GM21423 (cell line): ENCODE results near the gene MRPS34.
"Not testable (repeated sequence)": the region's sequence is repeated elsewhere in the genome, so short reads cannot be mapped to it uniquely, and the experiment has no call there.

Source experiments
- ATAC-seq: cut with Tn5 transposase; IDR thresholded peaks from one replicate; pipeline ENCODE4 v1.9.1; 2021; ENCODE audit warnings: mild to moderate bottlenecking, moderate library complexity; ENCODE audit not compliant: unreplicated experiment

MRPS34 gene

DNA sequence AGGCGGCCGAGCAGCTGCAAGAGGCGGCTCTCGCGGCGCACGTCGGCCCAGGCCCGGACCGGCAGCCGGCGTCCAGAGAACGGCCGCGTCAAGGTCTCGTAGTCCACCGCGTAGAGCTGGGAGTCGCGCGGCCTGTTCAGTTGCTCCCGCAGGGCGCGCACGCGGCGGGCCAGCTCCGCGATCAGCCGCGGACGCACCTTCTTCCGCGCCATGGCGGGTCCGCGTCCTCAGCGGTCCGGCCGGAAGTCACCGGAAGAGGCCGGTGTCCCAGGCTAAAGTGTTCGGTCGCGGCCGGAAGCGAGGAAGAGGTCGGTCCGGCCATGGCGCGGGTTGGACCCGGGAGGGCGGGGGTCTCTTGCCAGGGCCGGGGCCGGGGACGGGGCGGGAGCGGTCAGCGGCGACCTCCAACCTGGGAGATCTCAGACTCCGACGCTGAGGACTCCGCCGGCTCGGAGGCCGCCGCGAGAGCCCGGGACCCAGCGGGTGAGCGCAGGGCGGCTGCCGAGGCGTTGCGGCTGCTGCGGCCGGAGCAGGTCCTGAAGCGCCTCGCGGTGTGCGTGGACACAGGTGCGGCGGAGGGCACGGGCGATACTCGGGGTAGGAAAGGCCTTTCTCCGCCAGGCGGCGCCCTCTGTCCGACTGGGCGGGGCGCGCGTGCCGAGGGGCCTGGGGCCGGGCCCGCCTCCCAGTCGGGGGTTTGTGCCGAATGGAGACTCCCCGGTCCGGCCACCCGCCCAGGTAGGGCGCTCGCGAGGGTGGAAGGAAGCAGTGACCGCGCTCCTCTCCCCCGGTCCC is at the start of gene MRPS34:
TSS of gene MRPS34 (minus strand) at position 227 of the 795 bp plus-strand sequence. CDS start at position 212, 15 bp downstream.
- ATAC-seq, result peak; percentile 40

DNA sequence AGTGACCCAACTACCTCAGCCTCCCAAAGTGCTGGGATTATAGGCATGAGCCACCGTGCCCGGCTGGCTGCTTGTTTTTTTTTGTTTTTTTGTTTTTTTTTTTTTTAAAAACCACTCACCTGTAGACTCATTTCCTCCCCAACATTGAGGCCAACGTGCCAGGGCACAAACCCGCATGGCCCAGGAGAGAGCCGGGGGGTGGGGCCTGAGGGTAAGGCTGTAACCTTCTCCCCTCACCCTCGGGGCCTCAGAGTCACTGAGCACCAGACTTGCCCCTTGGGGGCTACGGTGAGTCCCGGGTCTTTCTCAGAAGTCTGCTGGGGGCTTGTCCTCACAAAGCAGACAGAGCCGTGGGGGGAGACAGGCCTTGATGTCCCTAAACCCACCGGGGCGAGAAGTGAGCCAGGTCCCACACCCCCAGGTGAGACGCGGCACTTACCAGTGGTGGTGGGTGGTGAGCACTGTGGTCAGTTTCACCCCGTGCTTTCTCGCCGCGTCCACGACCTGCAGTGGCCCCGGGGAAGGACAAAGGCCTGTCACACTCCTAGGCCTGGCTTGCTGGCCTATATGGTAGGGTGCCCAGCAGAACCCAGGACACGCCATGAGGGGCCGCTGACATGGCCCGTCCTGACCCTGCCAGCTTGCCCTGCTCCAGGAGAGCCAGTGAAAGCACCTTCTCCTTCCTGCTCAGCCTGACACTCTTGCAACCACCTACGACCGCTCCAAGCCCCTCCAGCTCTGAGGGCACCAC is 49.1 kb upstream of the MRPS34 start:
- no peak for ATAC-seq

- ATAC-seq, result no peak
These were observed 48.0 kb upstream of the MRPS34 start for GRCh38 chr16:1820946-1821290.

DNA sequence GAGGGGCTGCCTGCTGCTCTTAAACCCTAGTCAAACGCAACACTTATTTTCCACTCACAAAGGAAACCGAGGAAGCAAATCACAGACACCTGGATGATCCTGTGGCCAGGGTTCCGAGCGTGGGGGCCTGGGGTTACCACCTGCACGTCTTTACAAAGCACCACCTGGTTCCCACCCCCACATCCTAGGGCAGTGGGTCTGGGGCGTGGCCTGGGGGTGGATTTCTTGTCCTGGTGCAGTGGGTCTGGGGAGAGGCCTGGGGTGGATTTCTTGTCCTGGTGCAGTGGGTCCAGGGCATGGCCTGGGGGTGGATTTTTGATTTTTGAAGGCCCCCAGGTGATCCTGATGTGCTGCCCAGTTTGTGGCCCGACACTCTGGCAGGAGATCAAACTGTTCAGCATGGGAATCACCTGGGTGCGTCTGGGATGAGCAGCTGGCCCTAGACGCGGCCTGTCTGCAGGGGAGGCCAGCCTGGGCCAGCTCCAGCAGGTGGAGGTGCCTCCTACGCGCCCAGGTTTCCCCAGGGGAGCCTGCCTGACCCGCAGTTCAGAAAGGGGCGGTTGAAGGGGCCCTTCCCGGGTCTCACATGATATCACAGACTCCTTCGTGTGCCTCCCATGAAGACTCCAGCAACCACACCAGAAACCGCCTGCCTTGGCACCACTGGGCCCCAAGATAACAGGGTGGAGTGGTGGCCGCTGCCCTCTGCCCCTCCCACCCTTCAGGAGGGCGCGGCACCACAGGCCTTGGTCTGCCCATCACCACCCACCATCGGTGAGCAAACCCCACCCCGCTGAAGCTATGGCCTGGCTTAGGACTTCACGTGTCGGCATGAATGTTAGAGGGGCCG is 47.4 kb upstream of the MRPS34 start:
- no peak for ATAC-seq

- ATAC-seq, result no peak
These were observed 46.7 kb upstream of the MRPS34 start for GRCh38 chr16:1819611-1820010.

DNA sequence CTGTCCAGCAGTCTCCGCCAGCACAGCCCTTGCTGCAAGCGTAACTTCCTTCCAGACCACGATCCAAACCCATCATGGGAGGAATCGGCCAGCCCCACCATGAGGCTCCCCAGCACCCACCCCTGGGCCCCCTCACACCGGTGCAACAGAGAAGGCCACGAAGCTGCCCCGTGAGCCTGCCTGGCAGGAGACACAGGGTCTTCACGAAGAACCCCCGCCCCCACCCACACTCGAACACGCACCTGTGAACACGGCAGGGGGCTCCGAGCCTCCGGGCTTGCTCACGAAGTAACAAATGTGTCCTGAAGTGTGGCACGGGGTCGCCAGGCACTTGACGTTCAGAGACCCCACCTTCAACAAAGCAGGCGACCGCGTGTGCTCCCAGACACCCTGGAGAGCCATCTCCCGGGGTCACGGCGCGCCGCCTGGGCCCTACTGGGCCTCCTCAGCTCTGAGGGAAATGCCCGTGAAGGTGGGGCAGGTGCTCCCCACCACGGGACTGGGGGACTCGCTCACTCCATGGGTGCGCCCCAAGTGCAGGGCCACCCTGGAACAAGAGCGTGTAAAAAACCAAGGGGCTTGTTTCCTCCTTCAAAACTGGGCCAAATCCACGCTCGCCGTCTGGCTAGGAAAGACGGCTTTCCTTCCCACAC is 46.1 kb upstream of the MRPS34 start:
- no peak for ATAC-seq

- no peak for ATAC-seq
These were observed 45.4 kb upstream of the MRPS34 start for GRCh38 chr16:1818204-1818872.

- ATAC-seq, result no peak
These were observed 44.8 kb upstream of the MRPS34 start for GRCh38 chr16:1817716-1818115.

GRCh38 chr16:1817276-1817589 is 44.3 kb upstream of the MRPS34 start:
- ATAC-seq, result no peak

- no peak for ATAC-seq
These were observed 43.7 kb upstream of the MRPS34 start for GRCh38 chr16:1816396-1817275.

- ATAC-seq, result no peak
These were observed 42.5 kb upstream of the MRPS34 start for GRCh38 chr16:1815461-1815860.

DNA sequence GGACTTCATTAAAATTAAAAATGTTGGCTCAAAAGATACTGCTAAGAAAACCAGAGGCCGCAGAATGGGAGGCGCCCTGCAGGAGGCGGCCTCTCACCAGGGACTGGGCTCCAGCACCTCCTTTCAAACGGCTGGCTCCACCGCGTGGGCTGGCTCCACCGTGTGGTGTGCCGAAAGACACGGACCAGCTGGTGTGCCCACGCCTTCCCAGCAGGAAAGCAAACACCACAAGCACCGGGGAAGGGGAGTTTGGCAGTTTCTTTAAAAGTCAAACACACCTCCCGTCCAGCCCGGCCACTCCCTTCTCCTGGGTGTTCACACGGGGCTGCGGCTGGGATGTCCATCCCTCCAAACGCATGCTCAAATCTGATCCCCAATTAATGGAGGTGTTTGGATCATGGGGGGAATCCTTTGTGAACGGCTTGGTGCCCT is 39.8 kb upstream of the MRPS34 start:
- ATAC-seq, result no peak

GRCh38 chr16:1810536-1810935 is 37.6 kb upstream of the MRPS34 start:
- ATAC-seq, result no peak

DNA sequence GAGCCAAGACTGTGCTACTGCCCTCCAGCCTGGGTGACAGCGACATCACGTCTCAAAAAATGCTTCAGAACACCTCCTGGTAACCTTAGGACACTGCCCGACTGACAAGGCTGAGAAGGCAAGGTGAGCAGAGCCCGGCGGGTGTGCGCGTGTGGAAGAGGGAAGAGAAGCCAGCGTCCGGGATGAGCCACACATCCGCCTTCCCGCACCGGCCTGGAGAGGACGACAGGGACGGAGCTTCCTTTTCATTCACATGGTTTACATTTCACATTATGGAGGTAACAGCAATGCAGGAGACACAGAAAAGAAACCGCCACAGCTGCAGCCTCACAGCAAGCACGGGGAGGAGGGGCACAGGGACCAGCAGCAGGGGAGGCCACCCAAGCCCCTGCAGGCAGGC is 37.2 kb upstream of the MRPS34 start:
- no peak for ATAC-seq

GRCh38 chr16:1809281-1809801 is 36.4 kb upstream of the MRPS34 start:
- no peak for ATAC-seq

DNA sequence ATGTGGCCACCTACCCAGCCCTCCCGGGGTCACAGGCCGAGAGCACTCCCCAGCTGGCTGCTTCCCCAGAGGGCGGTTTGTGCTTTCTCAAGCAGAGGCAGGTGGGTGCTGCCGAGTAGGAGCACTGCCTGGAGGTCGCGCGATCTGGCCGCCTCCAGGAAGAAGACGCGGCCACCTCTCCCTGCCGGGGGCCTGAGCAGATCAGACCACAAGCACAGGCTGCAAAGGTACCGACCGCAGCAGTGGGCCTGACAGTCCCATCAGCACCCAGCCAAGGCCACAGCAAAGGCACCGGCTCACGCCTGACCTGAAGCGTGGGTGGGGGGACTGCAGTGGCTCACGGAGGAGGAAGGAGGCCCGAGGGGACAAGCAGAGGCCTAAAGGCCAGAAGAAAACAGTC is 35.8 kb upstream of the MRPS34 start:
- no peak for ATAC-seq

GRCh38 chr16:1807626-1808025 is 34.7 kb upstream of the MRPS34 start:
- ATAC-seq, result no peak

DNA sequence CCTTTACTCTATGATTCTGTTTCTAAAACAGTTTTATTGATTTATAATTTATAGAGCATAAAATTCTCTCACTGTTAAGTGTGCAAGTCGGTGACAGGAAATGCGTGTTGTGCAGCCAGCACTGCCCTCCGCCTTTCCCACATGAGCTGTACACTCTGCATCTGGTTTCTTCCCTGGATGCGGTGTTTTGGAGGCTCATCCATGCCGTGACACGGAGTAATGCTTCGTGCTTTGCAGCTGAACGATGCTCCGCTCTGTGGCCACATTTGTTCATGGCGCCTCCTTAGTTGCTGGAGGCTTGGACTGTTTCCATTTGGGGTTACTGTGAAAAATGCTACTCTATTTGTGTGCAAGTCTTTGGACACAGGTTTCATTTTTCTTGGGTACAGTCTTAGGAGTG is 27.8 kb upstream of the MRPS34 start:
- no peak for ATAC-seq

DNA sequence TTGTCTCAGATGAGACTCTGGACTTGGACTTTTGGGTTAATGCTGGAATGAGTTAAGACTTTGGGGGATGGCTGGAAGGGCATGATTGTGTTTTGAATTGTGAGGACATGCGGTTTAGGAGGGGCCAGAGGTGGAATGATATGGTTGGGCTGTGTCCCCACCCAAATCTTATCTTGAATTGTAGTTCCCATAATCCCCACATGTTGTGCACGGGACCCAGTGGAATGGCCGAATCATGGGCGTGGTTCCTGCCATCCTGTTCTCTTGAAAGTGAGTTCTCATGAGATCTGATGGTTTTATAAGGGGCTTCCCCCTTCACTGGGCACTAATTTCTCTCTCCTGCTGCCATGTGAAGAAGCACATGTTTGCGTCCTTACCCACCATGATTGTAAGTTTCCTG is 26.3 kb upstream of the MRPS34 start:
- not testable (repeated sequence) for ATAC-seq
